ENCODE results near the gene CLRN3. TPM values are rescaled to one million over a fixed set of nuclear protein-coding genes. Genes with fewer than 3 reads are reported as not detected.

The CLRN3 gene
- total RNA-seq, 4 donors from 2014 or later, result not detected

DNA sequence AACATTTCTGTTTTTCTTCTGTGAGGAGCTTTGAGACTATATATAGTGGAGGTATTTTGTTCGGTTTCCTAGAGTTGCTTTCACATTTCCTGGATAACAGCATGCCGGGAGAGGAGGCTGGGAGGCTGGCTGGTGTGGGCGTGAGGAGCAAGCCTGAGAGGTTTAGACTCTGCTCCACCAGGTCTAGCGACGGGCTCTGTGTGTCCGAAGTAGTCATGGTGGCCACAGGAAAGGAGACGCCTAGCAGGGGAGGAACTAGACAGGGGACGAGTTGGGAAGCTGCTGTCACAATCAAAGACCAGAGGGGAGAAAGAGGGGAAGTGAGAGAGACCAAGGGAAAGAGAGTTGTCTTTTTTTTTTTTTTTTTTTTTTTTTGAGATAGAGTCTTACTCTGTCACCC lies 33.7 kb upstream of the CLRN3 start:
- no peak overlapping the region for H3K27ac ChIP-seq
- H3K27me3 ChIP-seq, result no peaks in the 10 kb centered on the region
- DNase-seq (ENCODE audit: low spot score in 2 of 2), result no peak
- no peak overlapping the region for H3K4me3 ChIP-seq
- H3K36me3 ChIP-seq, result no peaks in the 10 kb centered on the region
- peaks cover 8% of the 10 kb centered on the region for H3K4me1 ChIP-seq
- TF ChIP-seq CTCF (IDR thresholded peaks at IDR 0.05) (no peak), EP300 (IDR thresholded peaks at IDR 0.05) (no peak), POLR2AphosphoS5 (IDR thresholded peaks at IDR 0.05) (no peak), POLR2A (IDR thresholded peaks at IDR 0.05) (no peak)
- 84% methylated on average over 8 of the region's 8 CpGs for WGBS
- no peaks in the 10 kb centered on the region for H3K9me3 ChIP-seq

GRCh38 chr10:127925471-127926207 lies 32.9 kb upstream of the CLRN3 start:
- Histone ChIP-seq H3K36me3 (no peaks in the 10 kb centered on the region), H3K9me3 (no peaks in the 10 kb centered on the region), H3K4me1 (peaks cover 8% of the 10 kb centered on the region), H3K27me3 (no peaks in the 10 kb centered on the region), H3K27ac (no peak overlapping the region), H3K4me3 (no peak overlapping the region)
- TF ChIP-seq CTCF (IDR thresholded peaks at IDR 0.05) (no peak), POLR2A (IDR thresholded peaks at IDR 0.05) (no peak), EP300 (IDR thresholded peaks at IDR 0.05) (no peak), POLR2AphosphoS5 (IDR thresholded peaks at IDR 0.05) (no peak)
- DNase-seq (ENCODE audit: low spot score in 2 of 2), result no peak
- WGBS, result 79% methylated on average over 6 of the region's 6 CpGs

DNA sequence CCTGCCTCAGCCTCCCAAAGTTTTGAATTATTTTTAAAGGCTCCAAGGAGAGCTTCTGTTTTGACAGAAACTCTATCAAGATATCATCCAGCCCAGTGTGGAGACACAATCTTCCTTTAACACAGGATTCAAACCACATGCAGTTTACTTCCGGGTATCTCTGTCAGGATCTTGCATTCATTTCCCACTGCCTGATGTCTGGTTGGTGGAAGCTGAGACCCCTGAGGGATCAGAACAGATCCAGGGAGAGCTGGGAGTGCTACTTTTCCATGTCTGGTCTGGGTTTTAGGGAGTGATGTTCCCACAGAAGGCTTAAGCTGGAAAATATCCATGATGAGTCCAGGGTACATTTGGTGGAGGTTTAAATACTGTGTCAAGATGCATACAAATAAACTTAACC lies 30.9 kb upstream of the CLRN3 start:
- no peaks in the 10 kb centered on the region for H3K9me3 ChIP-seq
- H3K27ac ChIP-seq, result no peak overlapping the region
- H3K36me3 ChIP-seq, result no peaks in the 10 kb centered on the region
- peaks cover 27% of the 10 kb centered on the region for H3K4me1 ChIP-seq
- WGBS, result 76% methylated on average over 1 of the region's 1 CpG
- no peaks in the 10 kb centered on the region for H3K27me3 ChIP-seq
- H3K4me3 ChIP-seq, result no peak overlapping the region
- DNase-seq (ENCODE audit: low spot score in 2 of 2), result no peak
- TF ChIP-seq POLR2AphosphoS5 (IDR thresholded peaks at IDR 0.05), result no peak
- TF ChIP-seq POLR2A (IDR thresholded peaks at IDR 0.05), result no peak
- TF ChIP-seq CTCF (IDR thresholded peaks at IDR 0.05), result no peak
- no peak for TF ChIP-seq EP300 (IDR thresholded peaks at IDR 0.05)

DNA sequence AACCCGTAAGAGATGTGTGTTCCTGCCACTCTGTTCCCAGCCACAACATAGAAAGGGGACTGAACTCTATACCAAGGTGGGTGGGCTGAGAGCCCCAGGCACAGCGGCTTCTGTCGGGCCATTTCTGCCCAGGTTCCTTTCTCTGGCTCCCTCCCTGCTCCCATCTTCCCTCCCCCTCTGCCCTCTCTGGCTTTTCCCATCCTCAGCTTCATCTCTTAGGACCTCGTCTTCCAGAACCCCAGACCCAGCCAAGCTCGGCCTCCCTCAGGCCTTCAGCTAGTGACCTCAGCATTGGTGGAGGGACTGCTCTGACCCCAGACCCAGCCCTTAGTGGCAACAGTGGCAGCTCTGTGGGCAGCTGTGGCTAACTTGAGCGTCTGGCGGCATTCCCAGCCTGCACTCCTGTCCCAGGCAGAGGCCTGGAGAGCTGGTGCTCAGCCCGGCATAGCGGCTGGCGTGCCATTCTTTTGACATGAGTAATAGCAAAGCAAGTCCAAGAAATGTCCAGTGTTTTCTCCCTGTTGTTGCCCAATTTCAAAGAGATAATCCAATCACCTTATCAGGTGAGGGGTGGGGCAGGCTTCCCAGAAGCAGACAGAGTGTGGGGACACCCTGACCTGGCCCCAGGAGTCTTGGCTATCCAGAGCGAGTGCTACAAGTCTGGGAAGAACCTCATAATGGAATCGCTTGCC lies 30.1 kb upstream of the CLRN3 start:
- peaks cover 27% of the 10 kb centered on the region for H3K4me1 ChIP-seq
- 87% methylated on average over 12 of the region's 12 CpGs for WGBS
- H3K27me3 ChIP-seq, result no peaks in the 10 kb centered on the region
- H3K9me3 ChIP-seq, result no peaks in the 10 kb centered on the region
- no peak overlapping the region for H3K4me3 ChIP-seq
- H3K27ac ChIP-seq, result no peak overlapping the region
- TF ChIP-seq CTCF (IDR thresholded peaks at IDR 0.05) (no peak), POLR2A (IDR thresholded peaks at IDR 0.05) (no peak), EP300 (IDR thresholded peaks at IDR 0.05) (no peak), POLR2AphosphoS5 (IDR thresholded peaks at IDR 0.05) (no peak)
- DNase-seq (ENCODE audit: low spot score in 2 of 2), result no peak
- no peaks in the 10 kb centered on the region for H3K36me3 ChIP-seq

DNA sequence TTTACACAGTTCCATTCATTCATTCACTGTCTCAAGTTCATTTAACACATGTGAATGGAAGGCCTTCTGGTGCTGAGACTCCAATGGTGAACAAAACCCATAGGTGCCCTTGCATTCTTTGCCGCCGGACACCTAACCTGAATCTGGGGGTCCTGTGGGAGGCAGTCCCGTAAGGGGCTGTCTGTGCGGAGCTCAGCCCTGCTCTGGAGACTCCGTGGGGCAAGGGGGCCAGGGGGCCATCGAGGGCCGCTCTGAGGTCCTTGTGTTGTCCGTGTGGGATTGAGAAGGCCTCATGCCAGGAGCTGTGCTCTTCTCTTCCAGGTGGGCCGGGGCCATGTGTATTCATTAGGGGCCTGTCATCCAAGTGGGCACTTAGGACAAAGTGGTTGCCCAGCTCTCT lies 29.5 kb upstream of the CLRN3 start:
- Histone ChIP-seq H3K4me3 (no peak overlapping the region), H3K36me3 (no peaks in the 10 kb centered on the region), H3K9me3 (no peaks in the 10 kb centered on the region), H3K27ac (no peak overlapping the region), H3K27me3 (no peaks in the 10 kb centered on the region), H3K4me1 (peaks cover 27% of the 10 kb centered on the region)
- 100% methylated on average over 8 of the region's 9 CpGs for WGBS
- TF ChIP-seq EP300 (IDR thresholded peaks at IDR 0.05) (no peak), POLR2A (IDR thresholded peaks at IDR 0.05) (no peak), CTCF (IDR thresholded peaks at IDR 0.05) (no peak), POLR2AphosphoS5 (IDR thresholded peaks at IDR 0.05) (no peak)
- DNase-seq (ENCODE audit: low spot score in 2 of 2), result no peak
